VCaP (cell line): ENCODE data around the gene PCLO.

Source experiments
- H3K27ac ChIP-seq: fragments of 450-650 bp; 2 replicates; pipeline ENCODE4 v1.5.1; 2017
- TF ChIP-seq, protein P1 (sequence below): fragments of 450-650 bp; conservative IDR thresholded peaks from 2 replicates; pipeline ENCODE4 v1.5.1; 2017; ENCODE audit warnings: mild to moderate bottlenecking, moderate library complexity

Gene PCLO

GRCh38 chr7:82957521-82957920 is 205.2 kb downstream of the PCLO start:
- no peak overlapping the region for H3K27ac ChIP-seq
- TF ChIP-seq, protein P1, sequence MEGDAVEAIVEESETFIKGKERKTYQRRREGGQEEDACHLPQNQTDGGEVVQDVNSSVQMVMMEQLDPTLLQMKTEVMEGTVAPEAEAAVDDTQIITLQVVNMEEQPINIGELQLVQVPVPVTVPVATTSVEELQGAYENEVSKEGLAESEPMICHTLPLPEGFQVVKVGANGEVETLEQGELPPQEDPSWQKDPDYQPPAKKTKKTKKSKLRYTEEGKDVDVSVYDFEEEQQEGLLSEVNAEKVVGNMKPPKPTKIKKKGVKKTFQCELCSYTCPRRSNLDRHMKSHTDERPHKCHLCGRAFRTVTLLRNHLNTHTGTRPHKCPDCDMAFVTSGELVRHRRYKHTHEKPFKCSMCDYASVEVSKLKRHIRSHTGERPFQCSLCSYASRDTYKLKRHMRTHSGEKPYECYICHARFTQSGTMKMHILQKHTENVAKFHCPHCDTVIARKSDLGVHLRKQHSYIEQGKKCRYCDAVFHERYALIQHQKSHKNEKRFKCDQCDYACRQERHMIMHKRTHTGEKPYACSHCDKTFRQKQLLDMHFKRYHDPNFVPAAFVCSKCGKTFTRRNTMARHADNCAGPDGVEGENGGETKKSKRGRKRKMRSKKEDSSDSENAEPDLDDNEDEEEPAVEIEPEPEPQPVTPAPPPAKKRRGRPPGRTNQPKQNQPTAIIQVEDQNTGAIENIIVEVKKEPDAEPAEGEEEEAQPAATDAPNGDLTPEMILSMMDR = no peak

DNA sequence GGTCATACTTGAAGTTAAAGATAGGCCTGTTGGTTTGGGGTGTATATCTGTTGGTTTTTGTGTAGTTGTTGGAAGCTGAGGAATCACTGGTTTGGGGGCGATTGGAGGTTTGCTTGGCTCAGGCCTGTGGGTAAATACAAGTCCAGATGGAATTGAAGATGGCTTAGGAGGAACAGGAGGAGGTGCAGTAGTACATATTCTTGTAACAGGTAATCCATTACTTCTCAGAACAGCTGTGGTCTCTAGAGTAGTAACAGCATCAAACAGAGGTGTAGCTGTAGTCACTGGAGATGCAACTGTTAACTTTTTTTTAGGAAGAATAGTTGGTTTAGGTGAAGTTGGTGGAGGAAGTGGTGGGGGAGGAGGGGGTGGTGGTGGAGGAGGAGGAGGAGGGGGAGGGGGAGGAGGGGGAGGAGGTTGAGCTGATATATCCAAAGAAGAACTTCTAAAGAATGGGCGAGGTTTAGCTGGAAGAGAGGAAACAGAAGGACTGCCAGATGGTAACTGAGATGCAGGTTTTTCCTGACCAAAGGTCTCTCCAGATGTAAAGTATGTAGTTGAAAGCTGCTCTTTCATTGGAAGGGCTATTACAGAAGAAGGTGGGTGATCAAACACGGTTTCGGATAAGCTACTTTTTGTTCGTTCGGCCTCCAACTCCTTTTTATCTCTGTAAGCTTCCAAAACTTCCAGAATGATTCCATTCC is 209.2 kb downstream of the PCLO start:
- TF ChIP-seq, protein P1 = no peak
- H3K27ac ChIP-seq = no peak overlapping the region

DNA sequence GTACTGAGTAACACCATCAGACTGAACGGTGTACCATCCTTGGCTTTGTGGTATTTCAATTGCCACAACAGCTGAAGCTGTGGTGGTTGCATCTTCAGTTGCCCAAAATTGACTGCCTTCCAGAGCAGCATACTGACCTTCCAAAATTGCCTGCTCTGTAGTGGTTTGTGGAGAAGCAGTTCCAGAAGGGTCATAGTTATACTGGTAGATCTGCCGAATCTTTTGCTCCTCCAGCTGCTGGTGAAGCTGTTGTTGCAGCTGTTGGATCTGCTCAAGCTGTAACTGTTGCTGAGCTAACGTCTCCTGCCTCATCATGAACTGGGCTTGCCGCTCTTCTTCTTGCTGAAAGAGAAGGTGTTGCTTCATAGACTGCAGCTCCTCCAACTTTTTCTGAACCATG is 212.2 kb downstream of the PCLO start:
- TF ChIP-seq, protein P1 = no peak
- no peak overlapping the region for H3K27ac ChIP-seq

DNA sequence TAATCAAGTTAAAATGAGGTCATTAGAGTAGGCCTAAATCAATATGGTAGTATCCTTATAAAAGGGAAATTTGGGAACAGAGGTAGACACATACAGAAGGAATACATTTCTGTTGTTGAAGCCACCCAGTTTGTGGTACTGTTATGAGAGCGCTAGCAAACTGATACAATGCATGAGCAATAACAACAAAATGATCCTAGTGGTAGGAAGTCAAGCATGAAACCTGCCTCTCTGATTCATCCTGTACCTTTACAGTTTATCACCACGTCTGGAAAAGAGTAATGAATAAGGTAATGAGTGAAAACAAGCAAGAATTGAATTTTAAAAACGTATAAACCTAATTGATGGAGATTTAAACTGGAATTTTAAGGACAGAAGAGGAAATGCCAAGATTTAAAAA is 217.2 kb downstream of the PCLO start:
- peak overlapping the region; percentile 28; the same call in 1 of the 2 replicates for H3K27ac ChIP-seq
- TF ChIP-seq, protein P1 = no peak

DNA sequence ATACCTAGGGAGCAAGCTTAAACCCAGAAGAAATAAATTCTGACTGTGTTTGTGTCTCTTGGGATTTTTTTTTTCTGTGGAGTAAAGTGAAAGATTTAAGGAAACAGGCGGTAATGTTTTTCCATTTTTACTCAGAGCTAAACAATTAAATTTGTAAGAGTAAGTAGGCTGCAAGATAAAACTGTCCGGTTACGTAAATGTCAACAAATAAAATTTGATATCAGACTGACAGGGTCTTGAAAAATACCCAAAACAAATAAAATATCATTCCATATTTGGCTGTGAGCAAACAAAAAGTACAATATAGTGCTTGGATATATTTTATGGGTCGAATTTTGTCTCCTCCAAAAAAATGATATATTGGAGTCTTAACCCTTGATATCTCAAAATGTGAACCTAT is 217.6 kb downstream of the PCLO start:
- peak overlapping the region; percentile 28 for H3K27ac ChIP-seq
- TF ChIP-seq, protein P1 = no peak

DNA sequence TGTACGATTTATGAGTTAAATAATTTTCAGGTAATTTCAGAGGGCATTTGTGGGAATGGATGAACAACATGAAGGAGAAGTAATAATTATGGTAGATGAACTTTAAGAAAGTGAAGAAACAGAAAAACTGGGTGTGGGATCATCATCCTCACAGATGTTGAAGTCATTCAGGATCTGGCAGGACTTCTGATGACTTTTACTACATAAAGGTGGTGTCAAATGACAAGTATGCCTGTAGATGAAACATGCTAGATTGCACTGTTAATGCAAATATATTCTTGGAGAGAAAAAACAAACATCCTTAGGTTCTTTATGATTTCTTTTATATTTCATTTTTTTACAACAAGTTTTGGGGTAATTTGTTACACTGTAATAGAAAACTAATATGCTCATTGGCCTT is 230.2 kb downstream of the PCLO start:
- H3K27ac ChIP-seq = no peak overlapping the region
- TF ChIP-seq, protein P1 = no peak

DNA sequence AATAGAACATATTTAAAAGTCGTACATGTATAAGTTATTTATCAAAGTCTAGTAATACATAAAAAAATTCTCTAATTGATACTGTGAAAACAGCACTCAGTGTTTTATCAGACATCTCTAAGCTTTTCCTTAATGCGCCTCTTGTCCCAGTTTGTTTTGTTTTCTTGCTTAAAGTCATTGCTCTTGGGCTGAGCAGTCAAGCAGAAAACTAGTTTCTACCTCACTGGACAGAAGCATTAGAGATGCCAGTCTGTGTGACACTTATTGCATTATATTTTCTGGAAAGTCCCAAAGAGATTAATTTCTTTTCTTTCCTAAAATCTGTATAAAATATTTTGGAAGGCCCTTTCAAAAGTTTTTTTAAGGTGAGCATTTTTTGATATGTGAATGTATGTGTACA is 236.2 kb downstream of the PCLO start:
- TF ChIP-seq, protein P1 = no peak
- H3K27ac ChIP-seq = no peak overlapping the region
